ENCODE data around the gene SH3GLB2.

The SH3GLB2 gene

DNA sequence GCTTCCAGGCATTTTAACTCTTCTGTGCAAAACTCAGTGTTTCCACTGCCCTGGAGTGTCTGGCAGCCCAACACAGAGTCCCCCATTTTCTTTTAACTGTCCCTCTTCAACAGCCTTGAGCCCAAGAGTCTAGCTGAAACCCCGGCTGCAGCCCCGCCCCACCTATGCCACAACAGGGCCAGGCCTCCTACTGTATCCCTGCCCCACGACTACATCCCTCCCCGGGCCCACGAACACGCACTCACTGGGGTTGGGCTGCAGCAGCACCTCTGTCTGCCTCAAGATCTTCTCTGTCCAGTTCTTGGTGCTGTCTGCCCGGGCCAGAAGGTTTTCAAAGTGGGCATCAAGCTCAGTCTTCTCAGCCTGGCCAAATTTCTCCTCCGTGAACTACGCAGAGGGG is 6.1 kb downstream of the SH3GLB2 start:
- in situ Hi-C loops (cut with HindIII; ENCODE audit: low pct_ligation_motif_present, low sequenced_read_pairs): no loop called here
- no peak for TF ChIP-seq CTCF (IDR thresholded peaks at IDR 0.05; ENCODE audit: low read depth, low read length, missing control alignments)
- no peak overlapping the region for H3K4me3 ChIP-seq (ENCODE audit: low read depth, low read length)
- no peak overlapping the region for H3K27ac ChIP-seq
- H3K27me3 ChIP-seq (replicated peaks): no peaks in the 10 kb centered on the region
- no peak for DNase-seq
- H3K36me3 ChIP-seq (replicated peaks): no peaks in the 10 kb centered on the region

DNA sequence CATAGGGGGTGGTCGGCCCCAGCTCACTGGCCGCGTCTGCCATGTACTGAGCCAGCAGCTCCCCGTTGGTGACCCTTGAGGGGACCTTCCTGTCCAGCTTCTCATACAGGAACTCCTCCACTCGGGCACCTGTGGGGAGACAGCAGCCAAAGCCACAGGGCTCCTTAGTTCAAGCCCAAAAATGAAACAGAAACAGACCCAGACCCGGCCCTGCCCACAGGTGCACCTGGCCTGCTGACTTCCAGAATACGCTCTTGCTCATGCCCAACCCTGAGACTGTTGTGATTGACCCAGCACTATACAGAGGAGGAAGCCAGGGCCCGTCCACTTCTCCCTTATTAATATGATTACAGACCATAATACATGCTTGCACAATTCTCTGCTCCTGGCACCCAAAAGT is 7.0 kb downstream of the SH3GLB2 start:
- H3K27ac ChIP-seq: no peak overlapping the region

DNA sequence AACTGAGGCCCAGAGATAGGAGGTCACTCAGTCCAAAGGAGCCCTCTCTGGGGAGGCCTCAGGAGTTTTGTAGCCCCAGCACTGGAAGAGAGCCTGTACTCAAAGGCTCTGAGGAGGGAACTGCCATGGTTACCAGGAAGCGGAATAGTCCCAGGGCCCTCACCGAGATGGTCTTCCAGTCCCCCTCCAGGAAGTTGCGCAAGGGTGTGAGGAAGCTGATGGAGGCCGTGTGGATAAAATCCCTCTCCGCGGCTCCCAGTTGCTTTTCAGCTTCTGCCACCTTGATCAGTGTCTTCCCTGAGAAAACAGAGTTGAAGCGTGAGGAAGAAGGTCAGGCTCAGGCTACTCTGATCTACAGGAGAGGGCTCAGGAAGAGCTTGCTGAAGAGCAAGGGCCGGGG is 13.5 kb downstream of the SH3GLB2 start:
- H3K4me3 ChIP-seq (ENCODE audit: low read depth, low read length): no peak overlapping the region
- no peak for TF ChIP-seq CTCF (IDR thresholded peaks at IDR 0.05; ENCODE audit: low read depth, low read length, missing control alignments)
- no peak for DNase-seq
- peaks cover 12% of the 10 kb centered on the region for H3K36me3 ChIP-seq (replicated peaks)
- H3K27ac ChIP-seq: no peak overlapping the region
- no peaks in the 10 kb centered on the region for H3K27me3 ChIP-seq (replicated peaks)
- in situ Hi-C loops (cut with HindIII; ENCODE audit: low pct_ligation_motif_present, low sequenced_read_pairs): no loop called here

More for the DNA sequence above, 7.0 kb downstream of the SH3GLB2 start:
- Histone ChIP-seq H3K36me3 (replicated peaks) (no peaks in the 10 kb centered on the region), H3K4me3 (ENCODE audit: low read depth, low read length) (no peak overlapping the region), H3K27me3 (replicated peaks) (no peaks in the 10 kb centered on the region)
- in situ Hi-C loops (cut with HindIII; ENCODE audit: low pct_ligation_motif_present, low sequenced_read_pairs): no loop called here
- no peak for DNase-seq
- TF ChIP-seq CTCF (IDR thresholded peaks at IDR 0.05; ENCODE audit: low read depth, low read length, missing control alignments): no peak

DNA sequence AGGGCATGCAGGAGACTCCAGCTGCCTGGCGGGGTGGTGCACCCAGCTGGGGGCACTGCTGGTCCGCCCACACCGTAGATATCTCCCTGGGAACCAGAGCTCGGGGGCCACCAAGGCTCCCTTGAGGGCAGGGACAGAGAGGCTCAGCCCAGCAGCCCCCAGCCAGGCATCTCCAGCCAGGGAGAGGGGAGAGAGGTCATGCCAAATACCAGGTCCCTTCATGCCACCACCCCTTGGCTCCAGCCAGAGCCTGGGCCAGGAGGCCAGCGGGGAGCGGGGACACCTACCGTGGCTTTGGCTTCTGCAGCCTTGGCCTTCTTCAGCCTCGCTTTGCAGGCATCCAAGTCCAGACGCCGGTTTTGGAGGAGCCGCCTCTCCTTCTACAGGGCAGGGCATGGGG is 14.0 kb downstream of the SH3GLB2 start:
- in situ Hi-C loops (cut with HindIII; ENCODE audit: low pct_ligation_motif_present, low sequenced_read_pairs): no loop called here
- H3K4me3 ChIP-seq (ENCODE audit: low read depth, low read length): no peak overlapping the region
- peaks cover 14% of the 10 kb centered on the region for H3K36me3 ChIP-seq (replicated peaks)
- no peak overlapping the region for H3K27ac ChIP-seq
- no peaks in the 10 kb centered on the region for H3K27me3 ChIP-seq (replicated peaks)
- DNase-seq: no peak
- TF ChIP-seq CTCF (IDR thresholded peaks at IDR 0.05; ENCODE audit: low read depth, low read length, missing control alignments): no peak

GRCh38 chr9:129013674-129014073 is 14.5 kb downstream of the SH3GLB2 start:
- no peak for TF ChIP-seq CTCF (IDR thresholded peaks at IDR 0.05; ENCODE audit: low read depth, low read length, missing control alignments)
- Histone ChIP-seq H3K27me3 (replicated peaks) (no peaks in the 10 kb centered on the region), H3K4me3 (ENCODE audit: low read depth, low read length) (no peak overlapping the region), H3K36me3 (replicated peaks) (peaks cover 15% of the 10 kb centered on the region), H3K27ac (no peak overlapping the region)
- DNase-seq: no peak
- in situ Hi-C loops (cut with HindIII; ENCODE audit: low pct_ligation_motif_present, low sequenced_read_pairs): no loop called here

GRCh38 chr9:129012893-129013448 is 15.2 kb downstream of the SH3GLB2 start:
- H3K27me3 ChIP-seq (replicated peaks): no peaks in the 10 kb centered on the region
- DNase-seq: no peak
- peaks cover 20% of the 10 kb centered on the region for H3K36me3 ChIP-seq (replicated peaks)
- TF ChIP-seq CTCF (IDR thresholded peaks at IDR 0.05; ENCODE audit: low read depth, low read length, missing control alignments): no peak
- H3K27ac ChIP-seq: no peak overlapping the region
- no peak overlapping the region for H3K4me3 ChIP-seq (ENCODE audit: low read depth, low read length)
- in situ Hi-C loops (cut with HindIII; ENCODE audit: low pct_ligation_motif_present, low sequenced_read_pairs): no loop called here
